GM12878 (cell line): ENCODE results near the gene PTGDR2. TPM values are rescaled to one million over a fixed set of nuclear protein-coding genes. Genes with fewer than 3 reads are reported as not detected.

Experiments
- ATAC-seq: fragments of 200-7000 bp; cut with Tn5 transposase; 3 replicates; pipeline ENCODE4 v1.9.1; 2020; ENCODE audit warnings: mild to moderate bottlenecking, moderate library complexity
- BruUV-seq: library from RNA; stranded (reverse); fragments of 400-500 nt; replicated peaks from 2 replicates; lab custom pipeline; 2021; lab: Mats Ljungman, UMichigan
- CTCF ChIA-PET: fragments of 300-600 bp; sonication (Branson Sonifier 250); formaldehyde crosslinking; extraction: SDS; loops from one replicate; lab custom pipeline; 2021; ENCODE audit warnings: inconsistent platforms; lab: Yijun Ruan, JAX
- POLR2A ChIA-PET: fragments of 350-600 bp; formaldehyde crosslinking; extraction: SDS; loops from one replicate; lab custom pipeline; 2021; ENCODE audit warnings: inconsistent platforms; lab: Charles Lee
- RAD21 ChIA-PET: fragments of 300-600 bp; sonication (Branson Sonifier 250); formaldehyde crosslinking; loops from one replicate; lab custom pipeline; 2023; ENCODE audit warnings: antibody characterized with exemption; ENCODE audit not compliant: unreplicated experiment; lab: Charles Lee
- SMC1A ChIA-PET: fragments of 300-600 bp; sonication (Branson Sonifier 250); formaldehyde crosslinking; loops from one replicate; lab custom pipeline; 2023; ENCODE audit not compliant: unreplicated experiment, uncharacterized antibody; lab: Charles Lee
- DNase-seq: peaks from one replicate; pipeline ENCODE4 v3.0.0-alpha.2; 2011; ENCODE audit warnings: low read depth, low spot score
- FAIRE-seq: peaks from 3 replicates; lab custom pipeline; 2011; peaks lifted over from hg19 to GRCh38; lab: Jason Lieb, UNC
- H2AFZ ChIP-seq: 2 replicates; pipeline ENCODE4 v1.6.0; 2011; ENCODE audit warnings: low read depth, low read length, control low read depth; ENCODE audit not compliant: control insufficient read depth
- H3K27ac ChIP-seq: 2 replicates; pipeline ENCODE4 v1.5.1; 2011; ENCODE audit warnings: control low read depth; ENCODE audit not compliant: control insufficient read depth, insufficient read depth
- H3K27me3 ChIP-seq, 2 experiments: replicated peaks in 1 of 2; 2 replicates each; pipeline versions ENCODE4 v1.6.0 to v1.6.1; 2011; ENCODE audit warnings: low read length in 1 of 2; ENCODE audit not compliant: control insufficient read depth in 2 of 2, insufficient read depth in 2 of 2
- H3K36me3 ChIP-seq, 2 experiments: 2 replicates each; pipeline ENCODE4 v1.5.1; 2011; ENCODE audit warnings: low read length in 1 of 2; ENCODE audit not compliant: control insufficient read depth in 2 of 2, insufficient read depth in 2 of 2
- H3K4me1 ChIP-seq: 2 replicates; pipeline ENCODE4 v1.6.1; 2011; ENCODE audit warnings: mild to moderate bottlenecking, low read length, moderate library complexity, mixed read lengths; ENCODE audit not compliant: control insufficient read depth, insufficient read depth
- H3K4me2 ChIP-seq: 2 replicates; pipeline ENCODE4 v1.6.0; 2011; ENCODE audit warnings: control low read depth; ENCODE audit not compliant: control insufficient read depth, insufficient read depth
- H3K4me3 ChIP-seq: fragments of 200-600 bp; sonication (generic); 2 replicates; pipeline ENCODE4 v1.5.1; 2016
- H3K79me2 ChIP-seq: 2 replicates; pipeline ENCODE4 v1.6.0; 2011; ENCODE audit warnings: low read length; ENCODE audit not compliant: control insufficient read depth, insufficient read depth
- H3K9ac ChIP-seq: 2 replicates; pipeline ENCODE4 v1.8.0; 2011; ENCODE audit warnings: low read length, control low read depth, mixed read lengths; ENCODE audit not compliant: control insufficient read depth, insufficient read depth
- H3K9me3 ChIP-seq: replicated peaks from 3 replicates; pipeline ENCODE4 v1.5.1; 2011; ENCODE audit warnings: mild to moderate bottlenecking, low read length; ENCODE audit not compliant: control insufficient read depth, insufficient read depth
- H4K20me1 ChIP-seq: 2 replicates; pipeline ENCODE4 v1.6.0; 2011; ENCODE audit not compliant: control insufficient read depth, insufficient read depth
- DPF2 ChIP-seq: fragments of 450-650 bp; IDR thresholded peaks from 2 replicates; pipeline ENCODE4 v1.6.1; 2017; ENCODE audit warnings: mild to moderate bottlenecking
- ELK1 ChIP-seq: IDR thresholded peaks from 2 replicates; pipeline ENCODE4 v1.6.1; 2012; ENCODE audit warnings: low read depth, low read length, improper control_type of control experiment
- ESRRA ChIP-seq: IDR thresholded peaks from 2 replicates; pipeline ENCODE4 v1.6.1; 2012; ENCODE audit warnings: mild to moderate bottlenecking, low read length, improper control_type of control experiment
- SP1 ChIP-seq: IDR thresholded peaks from one replicate; pipeline ENCODE4 v1.6.1; 2011; ENCODE audit warnings: low read depth, low read length
- STAT1 ChIP-seq: fragments of 450-650 bp; conservative IDR thresholded peaks from 2 replicates; pipeline ENCODE4 v1.6.1; 2014; ENCODE audit warnings: antibody characterized with exemption, mild to moderate bottlenecking
- ZNF217 ChIP-seq: fragments of 450-650 bp; IDR thresholded peaks from 2 replicates; pipeline ENCODE4 v1.6.1; 2017; ENCODE audit warnings: antibody characterized with exemption, mild to moderate bottlenecking
- ZZZ3 ChIP-seq: IDR thresholded peaks from 2 replicates; pipeline ENCODE4 v1.6.1; 2011; ENCODE audit warnings: low read depth; ENCODE audit not compliant: control insufficient read depth, insufficient read length
- WGBS: methylation state at CpG from one replicate; pipeline ENCODE4 v1.1.6; 2016; ENCODE audit warnings: low lambda C conversion rate; ENCODE audit not compliant: insufficient replicate concordance, insufficient coverage; ENCODE audit errors: missing lambda C conversion rate; 5-methylcytosine and 5-hydroxymethylcytosine counted together
- in situ Hi-C: fragments of 300-500 bp; cut with MboI; formaldehyde crosslinking; loops from 9 replicates; pipeline ENCODE4 v1.14.3; 2018; ENCODE audit warnings: mixed read lengths
- intact Hi-C: fragments of 100-400 bp; cut with micrococcal nuclease; formaldehyde crosslinking; loops from one replicate; pipeline ENCODE4 v1.14.2; 2022; ENCODE audit not compliant: unreplicated experiment
- polyA plus RNA-seq, 11 experiments: library from polyadenylated mRNA; depleted of rRNA in 4 of 11; unstranded in 6 of 11; stranded (reverse) in 5 of 11; fragments of >200 nt; fragmentation: Nextera tagmentation in 4 of 11; fragmentation: Illumina TruSeq in 1 of 11; extraction: Ambion mirVana in 4 of 11; extraction: Trizol in 1 of 11; gene quantifications; 1 replicate in 1 of 11; 2 replicates in 10 of 11; pipeline versions ENCODE4 v1.2.1 to v1.2.3, GENCODE V29; 2011 to 2016; ENCODE audit warnings: inconsistent platforms in 2 of 11, missing spikeins in 2 of 11, low read depth in 1 of 11
- total RNA-seq, 4 experiments: library from RNA; depleted of rRNA in 3 of 4; stranded (reverse); fragments of >200 nt in 3 of 4; fragmentation: Illumina TruSeq in 1 of 4; extraction: Trizol in 1 of 4; gene quantifications; 2 replicates each; pipeline versions ENCODE4 v1.2.1 to v1.2.3, GENCODE V29; 2013 to 2021

The PTGDR2 gene
- total and polyA plus RNA-seq, 10 of the 15 experiments (the other 5 are each of a cell fraction or from before 2014, with no cell fraction given) = 0.01 to 0.28 (median 0.15) TPM; not detected in 6

- Histone ChIP-seq H3K4me3 (no peak overlapping the region), H3K79me2 (no peaks in the 10 kb centered on the region), H4K20me1 (no peaks in the 10 kb centered on the region), H3K27me3 (no peaks in the 10 kb centered on the region), H3K4me1 (0 out of 2 replicates have a peak, but pooled peaks cover 3% of the 10 kb centered on the region), H3K36me3 (no peaks in the 10 kb centered on the region), H2AFZ (no peak overlapping the region), H3K9me3 (no peaks in the 10 kb centered on the region), H3K4me2 (no peak overlapping the region), H3K9ac (no peak overlapping the region), H3K27ac (no peak overlapping the region)
- no TSS peak for BruUV-seq
- ChIA-PET SMC1A (no interaction called here), CTCF (interaction anchor here (2.3 kb wide), 1 partner anchor 27 kb away, joined by 6 read pairs; no protein-coding TSS in a partner anchor), POLR2A (no interaction called here), RAD21 (no interaction called here)
- FAIRE-seq (no peak), ATAC-seq (no peak), DNase-seq (no peak)
- 64% methylated on average over 8 of the region's 8 CpGs for WGBS
- in situ Hi-C loops = no loop called here
- TF ChIP-seq ESRRA = no peak
- TF ChIP-seq ELK1 = no peak
- TF ChIP-seq STAT1 = no peak
- no peak for TF ChIP-seq SP1
- no peak for TF ChIP-seq DPF2
- TF ChIP-seq ZNF217 = no peak
- no peak for TF ChIP-seq ZZZ3
- intact Hi-C loops = no loop called here
Observed at GRCh38 chr11:60858236-60858635, 2.5 kb upstream of the PTGDR2 start.
